Ectodermal cell (in vitro differentiated cells): ENCODE results near the gene DCPS.
"Not testable (repeated sequence)": the region's sequence is repeated elsewhere in the genome, so short reads cannot be mapped to it uniquely, and the experiment has no call there.

Source experiments
- H3K27ac ChIP-seq: 2 replicates; pipeline ENCODE4 v1.7.0; 2013; ENCODE audit warnings: mild to moderate bottlenecking, low read depth, low read length; ENCODE audit not compliant: insufficient read depth, poor library complexity, severe bottlenecking
- H3K27me3 ChIP-seq: 2 replicates; pipeline ENCODE4 v1.7.0; 2013; ENCODE audit warnings: mild to moderate bottlenecking, low read length; ENCODE audit not compliant: insufficient read depth, control insufficient read depth, poor library complexity, severe bottlenecking
- H3K36me3 ChIP-seq: one replicate; pipeline ENCODE4 v1.7.0; 2013; ENCODE audit warnings: low read length; ENCODE audit not compliant: control insufficient read depth, insufficient read depth
- H3K4me1 ChIP-seq: one replicate; pipeline ENCODE4 v1.7.0; 2013; ENCODE audit warnings: low read length; ENCODE audit not compliant: control insufficient read depth, insufficient read depth
- H3K4me3 ChIP-seq: 2 replicates; pipeline ENCODE4 v1.7.0; 2013; ENCODE audit warnings: low read depth, low read length, control low read depth; ENCODE audit not compliant: insufficient read depth
- H3K9me3 ChIP-seq: 2 replicates; pipeline ENCODE4 v1.7.0; 2013; ENCODE audit warnings: mild to moderate bottlenecking, low read length, moderate library complexity; ENCODE audit not compliant: control insufficient read depth
- WGBS, 2 experiments: methylation state at CpG; one replicate each; pipeline ENCODE4 v1.1.7; 2013; ENCODE audit warnings: missing lambda C conversion rate in 2 of 2; 5-methylcytosine and 5-hydroxymethylcytosine counted together

Gene DCPS

DNA sequence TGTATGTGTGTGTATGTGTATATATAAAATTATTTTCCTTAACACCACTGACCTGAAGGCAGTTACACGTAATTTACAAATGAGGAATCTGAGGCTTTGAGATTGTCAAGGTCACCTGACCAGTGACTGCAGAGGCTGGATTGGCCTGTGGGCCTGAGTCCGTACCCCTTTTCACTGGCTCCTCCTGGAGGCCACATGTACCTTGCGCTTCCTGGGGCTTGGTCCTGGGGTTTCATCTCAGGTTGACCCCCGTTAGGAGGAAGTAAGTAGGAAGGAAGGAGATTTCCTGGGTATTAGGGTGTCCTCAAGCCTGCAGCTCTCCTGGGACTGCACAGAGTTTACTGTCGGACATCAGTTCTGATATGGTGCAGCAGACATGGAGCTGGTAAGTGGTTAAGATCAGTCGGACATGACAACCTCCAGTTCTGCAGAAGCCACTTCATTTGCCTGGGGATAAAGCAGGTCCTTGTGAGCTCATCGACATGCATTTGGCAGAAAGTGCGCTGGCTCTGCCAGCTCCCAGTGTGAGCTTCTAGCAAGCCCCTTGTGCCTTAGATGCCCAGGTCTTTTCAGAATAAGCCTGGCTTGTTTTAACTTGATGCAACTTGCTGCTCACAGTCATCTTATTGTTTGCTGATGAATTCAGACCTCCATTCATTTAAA is 88.2 kb downstream of the DCPS start:
- WGBS, 2 experiments, result 92 to 93% methylated on average over 8 of the region's 8 CpGs
- Histone ChIP-seq H3K27me3 (no peaks in the 10 kb centered on the region), H3K36me3 (no peaks in the 10 kb centered on the region), H3K27ac (no peak overlapping the region), H3K4me3 (no peak overlapping the region), H3K9me3 (no peaks in the 10 kb centered on the region), H3K4me1 (peaks cover 15% of the 10 kb centered on the region)

DNA sequence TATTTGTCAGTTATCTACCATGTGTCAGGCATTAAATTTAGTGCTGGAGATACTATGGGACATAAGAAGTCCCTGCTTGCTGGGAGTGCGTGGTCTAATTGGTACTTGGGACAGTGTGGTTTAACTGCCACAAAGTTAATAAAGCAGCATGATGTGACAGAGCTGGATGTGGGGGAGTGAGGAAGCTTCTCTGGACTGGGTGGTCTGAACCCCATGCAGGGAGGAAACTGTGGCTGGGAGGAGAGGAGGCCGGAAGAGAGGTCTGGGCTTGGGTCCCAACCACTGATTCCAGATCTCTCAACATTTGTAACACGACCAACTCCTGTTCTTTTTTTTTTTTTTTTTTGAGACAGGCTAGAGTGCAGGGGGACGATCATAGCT is 88.8 kb downstream of the DCPS start:
- Histone ChIP-seq H3K4me1 (peaks cover 15% of the 10 kb centered on the region), H3K9me3 (no peaks in the 10 kb centered on the region), H3K27me3 (no peaks in the 10 kb centered on the region), H3K36me3 (no peaks in the 10 kb centered on the region), H3K27ac (no peak overlapping the region), H3K4me3 (no peak overlapping the region)
- WGBS, 2 experiments, result 90 to 95% methylated on average over 4 of the region's 4 CpGs

DNA sequence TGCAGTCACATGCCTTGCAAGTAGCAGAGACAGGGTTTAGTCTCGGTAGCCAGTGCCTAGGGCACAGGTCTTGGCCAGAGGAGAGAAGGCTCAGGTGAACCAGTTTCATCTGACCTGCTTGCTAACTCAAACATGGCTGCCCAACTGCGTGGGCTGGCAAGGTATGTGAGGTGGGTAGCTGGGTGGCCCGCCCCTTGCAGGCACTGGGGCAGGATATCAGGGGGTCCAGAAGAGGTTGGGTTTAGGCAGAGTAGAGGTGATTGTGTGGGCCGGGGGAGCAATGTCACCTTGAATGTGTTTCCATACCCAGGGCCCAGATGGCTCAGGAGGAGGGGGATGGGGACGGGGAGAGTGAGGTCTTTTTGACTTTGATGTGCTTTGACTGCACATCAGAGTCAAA is 89.3 kb downstream of the DCPS start:
- Histone ChIP-seq H3K9me3 (no peaks in the 10 kb centered on the region), H3K27me3 (no peaks in the 10 kb centered on the region), H3K36me3 (no peaks in the 10 kb centered on the region), H3K4me3 (no peak overlapping the region), H3K4me1 (peaks cover 15% of the 10 kb centered on the region), H3K27ac (no peak overlapping the region)
- WGBS, 2 experiments, result 90 to 96% methylated on average over 5 of the region's 5 CpGs

DNA sequence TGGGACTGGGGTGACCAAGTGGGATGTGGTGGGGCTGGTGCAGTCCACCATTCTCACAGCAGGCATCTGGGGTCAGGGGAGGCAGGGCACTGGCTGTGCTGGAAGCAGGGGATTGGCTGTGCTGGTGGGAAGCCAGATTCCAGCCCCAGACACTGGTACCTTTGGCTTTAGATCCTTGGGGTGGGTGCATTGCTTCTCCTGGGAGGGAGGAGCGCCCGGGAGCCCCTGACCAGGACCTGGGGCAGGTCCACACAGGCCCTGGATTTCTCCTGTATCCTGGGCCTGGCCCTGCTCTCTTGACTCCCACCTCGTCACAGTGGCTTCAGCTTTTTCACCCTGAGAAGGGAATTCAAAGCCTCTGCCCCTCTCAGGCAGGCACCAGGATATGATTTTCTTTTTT is 90.2 kb downstream of the DCPS start:
- Histone ChIP-seq H3K27ac (no peak overlapping the region), H3K9me3 (no peaks in the 10 kb centered on the region), H3K4me3 (no peak overlapping the region), H3K27me3 (no peaks in the 10 kb centered on the region), H3K36me3 (no peaks in the 10 kb centered on the region), H3K4me1 (peaks cover 15% of the 10 kb centered on the region)
- WGBS, 2 experiments, result 81 to 86% methylated on average over 3 of the region's 3 CpGs

DNA sequence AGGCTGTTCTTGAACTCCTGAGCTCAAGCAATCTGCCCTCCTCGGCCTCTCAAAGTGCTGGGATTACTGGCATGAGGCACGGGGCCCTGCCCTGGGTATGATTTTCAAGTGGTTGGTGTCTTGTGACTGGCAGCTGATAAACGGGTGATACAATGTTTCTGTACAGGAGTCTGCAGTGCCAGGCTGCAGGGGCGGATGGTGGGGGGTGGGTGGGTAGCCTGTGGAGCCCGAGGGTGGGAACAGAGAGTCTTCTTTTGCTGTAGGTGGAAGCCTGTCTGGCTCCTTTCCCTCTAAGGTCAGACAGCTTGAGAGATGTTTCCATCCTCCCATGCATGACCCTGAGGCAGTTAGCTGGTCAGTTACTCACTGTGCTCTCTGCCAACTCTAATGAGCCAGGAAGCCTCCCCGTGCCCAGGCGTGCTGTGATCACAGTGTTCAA is 90.8 kb downstream of the DCPS start:
- WGBS, 2 experiments, result 92 to 95% methylated on average over 6 of the region's 7 CpGs
- not testable (repeated sequence) for H3K27me3 ChIP-seq

More for the DNA sequence above, 90.8 kb downstream of the DCPS start:
- H3K36me3 ChIP-seq, H3K27ac ChIP-seq, H3K4me3 ChIP-seq, H3K9me3 ChIP-seq: not testable (repeated sequence)
- H3K4me1 ChIP-seq, result peaks cover 15% of the 10 kb centered on the region
